COR-L47 (cell line): ENCODE measurements around the gene ADAP1.

Source experiments
- DNase-seq: peaks from one replicate; lab custom pipeline; 2025; lab: John Stamatoyannopoulos, UW

Gene ADAP1

DNA sequence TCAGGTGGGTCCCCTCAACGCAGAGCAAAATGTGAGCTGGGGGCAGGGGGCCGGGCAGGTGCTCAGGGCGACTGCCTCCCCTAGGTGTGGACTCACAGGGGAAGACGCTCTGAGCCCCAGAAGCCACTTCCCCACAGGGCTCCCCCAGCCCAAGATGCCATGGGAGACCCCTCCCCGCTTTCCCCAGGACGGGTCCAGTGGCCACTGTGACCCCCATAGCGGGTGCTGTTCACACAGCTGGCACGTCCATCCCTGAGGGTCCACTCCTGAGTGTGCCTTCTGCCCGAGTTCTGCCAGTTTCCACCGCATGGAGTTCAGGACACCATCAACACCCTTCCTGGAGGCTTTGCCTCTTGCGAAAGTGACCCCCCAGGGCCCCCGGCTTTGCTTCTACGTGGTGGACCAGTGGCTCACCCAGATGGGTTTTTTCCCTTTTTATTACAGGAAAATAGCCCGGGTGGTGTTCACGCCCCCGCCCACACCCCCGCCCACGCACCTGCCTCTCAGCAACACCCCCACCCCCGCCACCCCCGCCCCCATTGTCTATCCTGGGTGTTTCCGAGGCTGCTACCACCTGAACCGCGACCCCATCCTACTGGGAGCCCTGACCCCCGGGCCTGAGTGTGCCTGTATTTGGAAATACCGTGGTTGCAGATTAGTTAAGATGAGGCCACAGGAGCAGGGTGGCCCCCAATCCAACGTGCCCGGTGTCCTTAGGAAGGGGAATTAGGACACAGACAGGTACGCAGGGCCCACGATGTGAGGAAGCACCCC is 32.0 kb downstream of the ADAP1 start:
- no peak for DNase-seq

DNA sequence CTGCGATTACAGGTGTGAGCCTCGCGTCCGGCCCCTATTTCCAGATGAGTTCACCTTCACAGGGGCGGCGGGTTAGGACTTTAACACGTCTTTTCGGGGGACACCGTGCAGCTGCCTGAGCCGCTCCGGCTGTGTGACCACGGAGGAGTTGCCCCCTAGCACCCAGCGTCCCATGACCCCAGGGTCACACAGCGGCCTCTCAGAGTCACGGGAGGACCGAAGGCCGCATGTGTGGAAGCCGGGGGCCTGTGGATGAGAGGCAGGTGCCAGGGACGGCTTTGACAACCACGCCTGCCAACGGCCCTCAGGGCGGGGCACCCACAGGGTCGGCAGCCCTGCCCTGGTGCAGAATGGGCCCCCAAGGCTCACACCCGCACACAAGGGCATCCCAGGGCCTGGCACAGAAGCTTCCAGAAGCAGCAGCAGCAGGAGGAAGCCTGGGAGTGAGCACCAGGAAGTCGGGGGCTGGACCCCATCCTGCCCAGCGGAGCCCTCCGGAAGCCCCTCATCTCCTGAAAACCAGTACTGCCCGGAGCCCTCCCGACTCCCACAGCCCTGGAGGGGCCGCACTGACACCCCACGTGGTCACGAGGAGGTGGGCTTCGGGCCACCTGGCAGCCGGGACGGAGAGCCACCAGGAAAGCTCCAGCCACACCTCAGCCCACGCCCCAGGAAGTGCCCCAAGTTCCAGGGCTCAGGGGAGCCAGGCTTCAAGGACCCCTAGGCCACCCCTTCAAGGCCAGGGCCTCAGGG is 32.7 kb downstream of the ADAP1 start:
- no peak for DNase-seq

GRCh38 chr7:921071-921461 is 33.4 kb downstream of the ADAP1 start:
- DNase-seq, result no peak

- no peak for DNase-seq
Measured at GRCh38 chr7:920351-921070, 34.0 kb downstream of the ADAP1 start.

DNA sequence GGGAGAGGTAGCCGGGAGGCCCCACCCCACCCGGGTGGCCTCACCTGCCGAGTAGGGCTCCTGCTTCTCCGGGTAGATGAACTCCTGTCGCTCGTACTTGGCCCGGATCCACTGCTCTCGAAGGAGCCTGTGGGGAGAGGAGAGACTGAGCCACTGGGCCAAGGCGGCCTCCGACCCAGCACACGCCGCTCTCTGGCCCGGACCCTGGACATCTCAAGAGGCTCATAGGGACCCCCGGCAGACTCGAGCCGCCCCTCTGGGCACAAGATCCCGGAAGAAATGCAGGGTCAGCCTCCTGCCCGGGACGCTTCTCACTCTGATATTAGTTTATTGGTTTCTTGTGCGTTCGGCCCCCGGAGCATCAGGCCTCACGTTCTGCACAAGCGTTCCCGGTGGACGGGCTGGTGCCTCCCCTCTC is 34.5 kb downstream of the ADAP1 start:
- no peak for DNase-seq

DNA sequence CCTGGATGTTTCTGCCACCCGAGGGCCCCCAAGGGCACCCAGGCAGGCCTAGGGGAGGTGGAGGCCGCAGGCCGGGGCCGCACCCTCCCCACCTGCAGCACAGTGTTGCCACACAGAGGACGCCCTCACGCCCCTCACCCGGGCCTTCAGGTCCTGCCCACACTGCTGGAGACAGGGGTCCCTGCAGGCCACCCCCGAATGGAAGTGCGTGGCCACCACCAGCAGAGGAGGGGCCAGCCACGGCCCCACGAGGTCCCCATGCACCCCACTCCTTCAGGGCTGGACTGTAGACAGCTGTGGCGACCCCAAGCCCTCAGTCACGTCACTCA is 35.4 kb downstream of the ADAP1 start:
- DNase-seq, result no peak

GRCh38 chr7:918441-919113 is 35.9 kb downstream of the ADAP1 start:
- no peak for DNase-seq

GRCh38 chr7:918118-918425 is 36.4 kb downstream of the ADAP1 start:
- no peak for DNase-seq

DNA sequence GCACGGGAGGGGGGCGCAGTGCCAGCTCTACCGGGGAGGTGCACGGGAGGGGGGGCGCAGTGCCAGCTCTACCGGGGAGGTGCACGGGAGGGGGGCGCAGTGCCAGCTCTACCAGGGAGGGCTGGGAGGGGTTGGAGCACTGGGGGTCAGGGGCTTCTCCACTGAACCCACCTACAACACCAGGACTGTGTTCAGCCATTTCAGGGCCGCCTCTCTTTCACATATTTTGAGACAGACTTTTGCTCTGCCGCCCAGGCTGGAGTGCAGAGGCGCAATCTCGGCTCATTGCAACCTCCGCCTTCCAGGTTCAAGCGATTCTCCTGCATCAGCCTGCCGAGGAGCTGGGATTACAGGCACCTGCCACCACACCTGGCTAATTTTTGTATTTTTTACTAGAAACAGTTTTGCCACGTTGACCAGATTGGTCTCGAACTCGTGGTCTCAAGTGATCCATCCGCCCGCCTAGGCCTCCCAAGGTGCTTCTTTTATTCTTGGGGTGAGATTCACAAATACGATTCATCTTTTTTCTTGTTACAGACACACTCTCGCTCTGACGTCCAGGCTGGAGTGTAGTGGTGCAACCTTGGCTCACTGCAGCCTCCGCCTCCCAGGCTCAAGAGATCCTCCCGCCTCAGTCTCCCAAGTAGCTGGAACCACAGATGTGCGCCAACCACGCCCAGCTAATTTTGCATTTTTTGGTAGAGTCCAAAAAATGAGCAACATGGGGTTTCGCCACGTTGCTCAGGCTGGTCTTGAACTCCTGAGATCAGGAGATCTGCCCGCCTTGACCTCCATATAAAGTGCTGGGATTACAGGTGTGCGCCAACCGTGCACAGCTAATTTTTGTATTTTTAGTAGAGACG is 37.0 kb downstream of the ADAP1 start:
- DNase-seq, result no peak

GRCh38 chr7:916291-916941 is 38.1 kb downstream of the ADAP1 start:
- peak; percentile 54 for DNase-seq

DNA sequence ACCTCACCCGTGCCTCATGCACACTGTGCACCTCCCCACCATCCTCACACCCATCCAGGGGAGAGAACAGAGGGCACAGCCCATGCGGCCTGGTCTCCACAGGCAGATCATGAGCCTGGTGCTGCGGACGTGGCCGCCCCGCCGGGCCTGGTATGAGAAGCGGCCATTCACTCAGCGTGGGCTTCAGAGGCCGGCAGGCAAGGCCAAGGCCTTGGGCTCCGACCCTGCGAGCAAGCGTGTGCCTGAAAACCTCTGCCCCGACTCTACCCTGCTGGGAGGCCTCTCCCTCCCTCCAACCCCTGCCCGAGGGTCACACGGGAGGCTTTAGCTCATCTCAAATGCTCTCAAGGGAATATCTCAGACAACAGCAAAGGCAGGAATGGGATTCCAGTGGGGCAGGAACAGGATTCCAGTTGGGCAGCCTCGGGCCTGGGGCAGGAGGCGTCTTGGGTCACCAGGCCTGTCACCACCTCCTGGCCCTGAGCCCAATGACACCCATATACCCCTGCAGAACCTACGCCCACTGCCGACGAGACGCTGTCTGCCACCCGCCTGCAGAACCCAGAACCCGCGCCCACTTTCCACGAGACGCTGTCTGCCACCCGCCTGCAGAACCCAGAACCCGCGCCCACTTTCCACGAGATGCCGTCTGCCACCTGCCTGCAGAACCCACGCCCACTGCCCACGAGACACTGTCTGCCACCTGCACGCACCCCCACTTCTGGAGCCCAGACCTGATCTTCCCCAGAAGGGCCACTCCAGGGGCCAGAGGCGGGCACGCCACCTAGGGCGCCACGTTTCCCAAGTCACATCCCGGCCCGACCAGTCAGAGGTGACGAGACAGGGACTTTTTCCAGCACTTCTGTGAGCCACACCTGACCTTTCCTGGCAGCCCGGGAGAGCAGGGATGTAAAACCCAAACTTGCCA is 38.9 kb downstream of the ADAP1 start:
- DNase-seq, result no peak

DNA sequence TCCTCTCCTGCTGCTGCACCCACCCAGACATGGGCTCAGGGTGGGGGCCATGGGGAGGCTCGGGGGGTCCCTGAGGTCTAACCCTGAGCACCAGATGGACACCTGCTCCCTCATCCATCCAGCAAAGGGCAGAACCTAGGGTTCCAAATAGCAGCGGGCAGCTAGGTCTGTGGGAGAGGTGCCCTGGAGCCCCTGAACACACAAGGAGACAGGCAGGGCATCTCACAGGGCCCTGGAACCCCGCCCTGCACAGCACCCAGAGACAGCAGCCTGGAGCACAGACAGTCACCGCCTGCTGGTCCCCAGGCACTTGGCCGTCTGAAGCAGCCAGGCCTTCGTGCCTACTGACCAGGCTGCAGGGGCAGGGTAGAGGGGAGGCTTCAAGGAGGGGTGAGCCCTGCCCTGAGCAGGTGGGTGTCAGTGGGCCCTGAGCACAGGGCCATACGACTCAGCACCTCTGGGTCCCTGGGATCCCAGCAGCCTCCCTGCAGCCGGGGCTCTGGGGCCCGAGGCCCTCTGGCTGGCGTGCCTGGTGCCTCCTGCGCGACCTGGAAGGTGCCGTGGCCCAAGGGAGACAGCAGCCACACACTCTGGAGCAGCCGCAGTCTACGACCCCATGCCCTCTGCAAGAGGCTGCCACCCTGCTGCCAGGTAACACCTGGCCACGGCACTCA is 39.8 kb downstream of the ADAP1 start:
- DNase-seq, result no peak

DNA sequence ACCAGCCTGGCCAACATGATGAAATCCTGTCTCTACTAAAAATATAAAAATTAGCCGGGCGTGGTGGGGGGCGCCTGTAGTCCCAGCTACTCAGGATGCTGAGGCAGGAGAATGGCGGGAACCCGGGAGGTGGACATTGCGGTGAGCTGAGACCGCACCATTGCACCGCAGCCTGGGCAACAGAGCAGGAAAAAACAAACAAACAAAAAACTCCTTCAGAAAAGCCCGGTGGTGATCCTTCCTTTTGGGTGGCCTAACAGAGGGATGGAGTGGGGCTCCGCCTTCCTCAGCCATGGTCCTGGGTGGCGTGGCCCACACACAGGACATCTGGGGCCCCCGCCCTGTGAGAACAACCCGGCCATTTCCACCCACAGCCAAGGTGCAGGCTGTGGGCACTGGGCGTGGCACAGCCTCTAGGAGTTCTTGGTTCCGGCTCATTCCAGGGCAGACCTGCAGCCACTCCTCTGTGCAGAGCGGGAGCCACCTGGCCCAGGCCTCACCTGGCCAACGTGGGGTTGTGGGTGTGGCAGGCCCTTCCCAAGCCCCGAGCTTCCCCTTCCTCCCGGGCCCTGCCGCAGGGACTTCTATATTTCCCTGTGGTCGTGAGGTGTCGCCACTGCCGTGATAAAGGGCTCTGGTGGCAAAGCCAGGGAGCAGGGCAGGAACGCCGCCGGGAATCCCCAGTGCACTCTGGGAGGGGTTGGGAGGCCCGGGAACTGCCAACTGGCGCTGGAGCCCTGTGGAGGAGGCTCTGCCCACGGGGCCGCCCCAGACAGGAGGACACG is 40.6 kb downstream of the ADAP1 start:
- no peak for DNase-seq

DNA sequence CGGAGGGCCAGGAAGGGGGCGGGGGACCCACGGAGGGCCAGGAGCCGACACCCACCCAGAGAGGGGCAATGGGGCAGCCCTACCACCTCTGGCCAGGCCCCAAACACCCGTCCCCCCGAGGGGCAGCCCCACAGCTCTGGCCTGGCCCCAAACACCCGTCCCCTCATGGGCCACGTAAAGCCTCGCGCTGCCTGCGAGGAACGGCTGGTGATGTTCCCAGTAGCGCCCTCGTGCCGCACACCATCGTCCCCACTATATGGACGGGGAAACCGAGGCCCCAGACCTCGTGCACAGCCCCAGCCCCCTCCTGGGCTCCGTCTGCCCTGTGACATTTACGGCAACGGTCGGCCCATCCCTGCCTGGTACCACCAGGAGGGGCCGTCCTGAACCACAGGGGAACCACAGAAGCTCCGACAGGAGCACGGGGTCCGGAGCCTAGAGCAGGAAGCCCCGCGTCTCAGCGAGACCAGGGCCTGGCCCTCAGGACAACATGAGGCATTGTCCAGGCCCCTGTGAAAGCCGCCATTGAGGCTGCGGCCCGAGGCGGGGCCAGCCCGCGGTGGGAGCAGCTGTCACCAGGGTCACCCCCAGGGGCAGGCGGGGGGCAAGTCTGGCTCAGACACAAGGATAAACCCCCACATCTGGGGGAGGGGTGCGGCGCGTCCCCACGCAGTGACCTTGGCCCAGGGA is 42.5 kb downstream of the ADAP1 start:
- DNase-seq, result no peak

- no peak for DNase-seq
Measured at GRCh38 chr7:910931-911431, 43.5 kb downstream of the ADAP1 start.

GRCh38 chr7:910441-910861 is 44.0 kb downstream of the ADAP1 start:
- DNase-seq, result no peak

- DNase-seq, result no peak
Measured at GRCh38 chr7:909358-910329, 44.8 kb downstream of the ADAP1 start.
